Heart left ventricle (tissue), 16 donors: ENCODE results near the gene SPTBN1. TPM values are rescaled to one million over a fixed set of nuclear protein-coding genes. Genes with fewer than 3 reads are reported as not detected.
A peak's percentile ranks its signal among the peaks of the same experiment; 100 is the strongest.

Source experiments
- ATAC-seq, 4 donors: fragments of 200-7000 bp; cut with Tn5 transposase; one replicate each; pipeline ENCODE4 v1.9.1; 2020 to 2022; ENCODE audit warnings: moderate library complexity in 4 of 4, mild to moderate bottlenecking in 3 of 4, moderate number of reproducible peaks in 1 of 4
- DNase-seq, 5 donors: peaks; one replicate each; pipeline ENCODE4 v3.0.0-alpha.2; 2020
- H3K27ac ChIP-seq, 12 donors: fragments of 200-600 bp; sonication (generic) in 4 of 12; one replicate each; pipeline versions ENCODE4 v1.5.0 to v1.8.0; 2016 to 2022; ENCODE audit warnings: mild to moderate bottlenecking in 2 of 12
- H3K27me3 ChIP-seq, 9 donors: fragments of 200-600 bp; sonication (generic) in 2 of 9; one replicate each; pipeline versions ENCODE4 v1.5.1 to v1.8.0; 2016 to 2022; ENCODE audit warnings: mild to moderate bottlenecking in 3 of 9
- H3K36me3 ChIP-seq, 9 donors: fragments of 200-600 bp; sonication (generic) in 2 of 9; one replicate each; pipeline versions ENCODE4 v1.5.0 to v1.8.0; 2018 to 2022; ENCODE audit warnings: mild to moderate bottlenecking in 2 of 9
- H3K4me1 ChIP-seq, 12 donors: fragments of 200-600 bp; sonication (generic) in 4 of 12; one replicate each; pipeline versions ENCODE4 v1.5.0 to v1.8.0; 2016 to 2022; ENCODE audit warnings: mild to moderate bottlenecking in 3 of 12
- H3K4me3 ChIP-seq, 12 donors: fragments of 200-600 bp; sonication (generic) in 4 of 12; one replicate each; pipeline versions ENCODE4 v1.5.0 to v1.8.0; 2017 to 2022; ENCODE audit warnings: mild to moderate bottlenecking in 9 of 12, moderate library complexity in 4 of 12
- H3K9me3 ChIP-seq, 12 donors: fragments of 200-600 bp; sonication (generic) in 4 of 12; one replicate each; pipeline versions ENCODE4 v1.5.0 to v1.8.0; 2016 to 2022; ENCODE audit warnings: mild to moderate bottlenecking in 1 of 12
- POLR2A ChIP-seq, 2 donors: fragments of 450-650 bp; IDR thresholded peaks; one replicate each; pipeline ENCODE4 v1.6.1; 2017; ENCODE audit warnings: antibody characterized with exemption in 2 of 2, mild to moderate bottlenecking in 2 of 2, moderate library complexity in 2 of 2
- WGBS, 4 donors: extraction: QIAGEN DNeasy Blood & Tissue Kit in 2 of 4; methylation state at CpG; one replicate each; pipeline versions ENCODE4 v1.1.5 to v1.1.7; 2013 to 2018; 5-methylcytosine and 5-hydroxymethylcytosine counted together
- intact Hi-C, 10 donors: fragments of 100-400 bp; cut with DNase I; formaldehyde crosslinking; loops; one replicate each; pipeline versions ENCODE4 v1.11.1 to v1.14.2; 2022
- polyA plus RNA-seq, 2 donors: library from polyadenylated mRNA; stranded (reverse); fragments of 200-250 nt; gene quantifications; one replicate each; pipeline ENCODE4 v1.2.3, GENCODE V29; 2013
- total RNA-seq, 9 donors: library from RNA; depleted of rRNA in 2 of 9; stranded (reverse); fragments of >200 nt in 2 of 9; fragmentation: NEBNext Ultra II Directional in 3 of 9; extraction: Animal tissue kit (Norgen Biotek cat#: 25700) in 3 of 9; gene quantifications; one replicate each; pipeline versions ENCODE4 v1.1.0 to v1.2.4, GENCODE V29; 2016 to 2023
- TF ChIP-seq, protein P1 (sequence below), 12 donors: fragments of 200-600 bp; sonication (generic) in 4 of 12; IDR thresholded peaks; one replicate each; pipeline versions ENCODE4 v1.5.0 to v1.8.0; 2018 to 2022; ENCODE audit warnings: antibody characterized with exemption in 12 of 12, mild to moderate bottlenecking in 5 of 12
- donor health status: ischemic (EF 13 %, LVEDD 7.1; RV severe dilation, severe dysfunction).
- donor health status: healthy with polysubstance abuse.
- donor health status: DM: no; HTN: yes; CAD: no.
- donor health status: DM: no; HTN: no; CAD: no.
- donor health status: ischemic (EF 25% LVEDD 6.9; RV normal size, moderate dysfunction).
- donor health status: ischemic (EF 25% LVEDD 5.7; RV mildly dilated, moderate dysfunction).
- donor health status: healthy.
- donor health status: DM: yes; HTN: yes; CAD: no.
- donor health status: ischemic (EF 35%, LVEDD 5.7; RV mildly dilated, moderate dysfunction).
- donor health status: nonischemic (EF 11% LVEDD 7.7; RV severe dilation, severe dysfunction).
- donor health status: DM: yes; HTN: yes; CAD: no.
- donor health status: PGD.
- donor health status: ischemic (EF 29% LVEDD 5.4; RV normal size, mild dysfunction).
- donor health status: nonischemic (EF 23%, LVEDD 6.1; RV moderate dilation, normal function).

Gene SPTBN1
- total and polyA plus RNA-seq, 11 donors = 124 to 659 (median 422) TPM

- TF ChIP-seq POLR2A (IDR thresholded peaks at IDR 0.05) = no peak
- TF ChIP-seq, protein P1, sequence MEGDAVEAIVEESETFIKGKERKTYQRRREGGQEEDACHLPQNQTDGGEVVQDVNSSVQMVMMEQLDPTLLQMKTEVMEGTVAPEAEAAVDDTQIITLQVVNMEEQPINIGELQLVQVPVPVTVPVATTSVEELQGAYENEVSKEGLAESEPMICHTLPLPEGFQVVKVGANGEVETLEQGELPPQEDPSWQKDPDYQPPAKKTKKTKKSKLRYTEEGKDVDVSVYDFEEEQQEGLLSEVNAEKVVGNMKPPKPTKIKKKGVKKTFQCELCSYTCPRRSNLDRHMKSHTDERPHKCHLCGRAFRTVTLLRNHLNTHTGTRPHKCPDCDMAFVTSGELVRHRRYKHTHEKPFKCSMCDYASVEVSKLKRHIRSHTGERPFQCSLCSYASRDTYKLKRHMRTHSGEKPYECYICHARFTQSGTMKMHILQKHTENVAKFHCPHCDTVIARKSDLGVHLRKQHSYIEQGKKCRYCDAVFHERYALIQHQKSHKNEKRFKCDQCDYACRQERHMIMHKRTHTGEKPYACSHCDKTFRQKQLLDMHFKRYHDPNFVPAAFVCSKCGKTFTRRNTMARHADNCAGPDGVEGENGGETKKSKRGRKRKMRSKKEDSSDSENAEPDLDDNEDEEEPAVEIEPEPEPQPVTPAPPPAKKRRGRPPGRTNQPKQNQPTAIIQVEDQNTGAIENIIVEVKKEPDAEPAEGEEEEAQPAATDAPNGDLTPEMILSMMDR (IDR thresholded peaks at IDR 0.05) = no peak
- ATAC-seq = no peak
- Histone ChIP-seq H3K27ac (no peak overlapping the region), H3K9me3 (no peaks in the 10 kb centered on the region), H3K27me3 (no peaks in the 10 kb centered on the region), H3K4me3 (no peak overlapping the region), H3K4me1 (peaks cover 0 to 49% (median 23%) of the 10 kb centered on the region in 12 donors), H3K36me3 (no peaks in the 10 kb centered on the region)
- whole genome bisulfite sequencing, 4 donors = 90 to 94% (median 93%) methylated on average over 5 of the region's 5 CpGs
- intact Hi-C loops = loop anchor here in 1 of 10 donors (2.0 kb wide), 1 partner anchor 69 kb away; no protein-coding TSS in a partner anchor
- no peak for DNase-seq
Observed at GRCh38 chr2:54411801-54412354, 44.2 kb upstream of the SPTBN1 start.

GRCh38 chr2:54416166-54416813 is 39.8 kb upstream of the SPTBN1 start:
- DNase-seq = peak in 3 of 5 donors; percentile 43 to 60 (median 60)
- 40 to 48% (median 42%) methylated on average over 9 of the region's 9 CpGs for WGBS, 4 donors
- peaks cover 0 to 58% (median 45%) of the 10 kb centered on the region in 12 donors for H3K4me1 ChIP-seq

DNA sequence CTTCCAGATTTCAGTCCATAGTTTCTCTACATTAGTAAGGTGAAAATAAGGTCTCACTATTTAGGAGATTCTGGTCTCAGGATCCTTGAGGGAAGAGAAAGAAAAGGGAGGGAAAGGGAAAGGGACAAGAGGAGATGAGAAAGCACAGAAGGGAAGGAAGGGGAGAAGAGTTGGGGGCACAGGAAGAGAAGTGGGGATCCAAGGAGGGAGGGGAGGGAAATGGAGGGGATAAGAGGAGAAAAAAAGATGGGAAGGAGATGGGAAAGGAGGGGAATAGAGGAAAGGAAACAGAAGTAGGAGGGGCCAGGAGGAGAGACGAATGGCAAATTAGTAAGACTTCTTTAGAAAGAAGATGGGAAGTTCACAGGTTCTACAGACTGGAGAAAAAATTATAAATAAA is 39.2 kb upstream of the SPTBN1 start:
- TF ChIP-seq, protein P1 (IDR thresholded peaks at IDR 0.05) = no peak
- TF ChIP-seq POLR2A (IDR thresholded peaks at IDR 0.05) = no peak
- Histone ChIP-seq H3K4me1 (peaks cover 0 to 58% (median 45%) of the 10 kb centered on the region in 12 donors), H3K9me3 (peaks cover 0 to under 1% (median 0%) of the 10 kb centered on the region in 12 donors), H3K27me3 (no peaks in the 10 kb centered on the region), H3K27ac (peak overlapping the region; percentile 65 to 88 (median 72)), H3K36me3 (no peaks in the 10 kb centered on the region), H3K4me3 (no peak overlapping the region)
- 54 to 79% (median 66%) methylated on average over 1 of the region's 1 CpG for WGBS, 4 donors
- DNase-seq (no peak), ATAC-seq (no peak)
- intact Hi-C loops = loop anchor here in 4 of 10 donors (5.0 kb wide), 3 partner anchors 35 to 45 kb away; partner anchors contain the start of gene SPTBN1 (in 2 of the 4)

More at GRCh38 chr2:54416166-54416813, 39.8 kb upstream of the SPTBN1 start:
- no peaks in the 10 kb centered on the region for H3K27me3 ChIP-seq
- peak; percentile 72 to 90 (median 82) for ATAC-seq
- peak overlapping the region; percentile 65 to 88 (median 72) for H3K27ac ChIP-seq
- no peak overlapping the region for H3K4me3 ChIP-seq
- intact Hi-C loops = loop anchor here in 4 of 10 donors (5.0 kb wide), 3 partner anchors 34 to 44 kb away; partner anchors contain the start of gene SPTBN1 (in 2 of the 4)
- H3K9me3 ChIP-seq = no peaks in the 10 kb centered on the region
- TF ChIP-seq POLR2A (IDR thresholded peaks at IDR 0.05) = no peak
- TF ChIP-seq, protein P1 (IDR thresholded peaks at IDR 0.05) = no peak
- no peaks in the 10 kb centered on the region for H3K36me3 ChIP-seq

GRCh38 chr2:54417577-54417976 is 38.5 kb upstream of the SPTBN1 start:
- peaks cover 0 to 58% (median 45%) of the 10 kb centered on the region in 12 donors for H3K4me1 ChIP-seq
- DNase-seq = no peak
- peak overlapping the region in 1 of 12 donors; percentile 1 for H3K4me3 ChIP-seq
- peaks cover 0 to 7% (median 0%) of the 10 kb centered on the region in 12 donors for H3K9me3 ChIP-seq
- no peaks in the 10 kb centered on the region for H3K27me3 ChIP-seq
- TF ChIP-seq POLR2A (IDR thresholded peaks at IDR 0.05) = no peak
- TF ChIP-seq, protein P1 (IDR thresholded peaks at IDR 0.05) = no peak
- peak overlapping the region; percentile 65 to 88 (median 72) for H3K27ac ChIP-seq
- intact Hi-C loops = loop anchor here in 4 of 10 donors (5.0 kb wide), 3 partner anchors 35 to 45 kb away; partner anchors contain the start of gene SPTBN1 (in 2 of the 4)
- 69 to 94% (median 92%) methylated on average over 2 of the region's 2 CpGs for WGBS, 4 donors
- no peaks in the 10 kb centered on the region for H3K36me3 ChIP-seq
- no peak for ATAC-seq
